Measurements from ENCODE around the gene TMEM120B. TPM values are rescaled to one million over a fixed set of nuclear protein-coding genes. Genes with fewer than 3 reads are reported as not detected.
A peak's percentile ranks its signal among the peaks of the same experiment; 100 is the strongest.

TMEM120B gene
- total and polyA plus RNA-seq, 2 of the 13 experiments (the other 11 are each of a cell fraction or from before 2014, with no cell fraction given): 7.1 to 12.9 TPM

DNA sequence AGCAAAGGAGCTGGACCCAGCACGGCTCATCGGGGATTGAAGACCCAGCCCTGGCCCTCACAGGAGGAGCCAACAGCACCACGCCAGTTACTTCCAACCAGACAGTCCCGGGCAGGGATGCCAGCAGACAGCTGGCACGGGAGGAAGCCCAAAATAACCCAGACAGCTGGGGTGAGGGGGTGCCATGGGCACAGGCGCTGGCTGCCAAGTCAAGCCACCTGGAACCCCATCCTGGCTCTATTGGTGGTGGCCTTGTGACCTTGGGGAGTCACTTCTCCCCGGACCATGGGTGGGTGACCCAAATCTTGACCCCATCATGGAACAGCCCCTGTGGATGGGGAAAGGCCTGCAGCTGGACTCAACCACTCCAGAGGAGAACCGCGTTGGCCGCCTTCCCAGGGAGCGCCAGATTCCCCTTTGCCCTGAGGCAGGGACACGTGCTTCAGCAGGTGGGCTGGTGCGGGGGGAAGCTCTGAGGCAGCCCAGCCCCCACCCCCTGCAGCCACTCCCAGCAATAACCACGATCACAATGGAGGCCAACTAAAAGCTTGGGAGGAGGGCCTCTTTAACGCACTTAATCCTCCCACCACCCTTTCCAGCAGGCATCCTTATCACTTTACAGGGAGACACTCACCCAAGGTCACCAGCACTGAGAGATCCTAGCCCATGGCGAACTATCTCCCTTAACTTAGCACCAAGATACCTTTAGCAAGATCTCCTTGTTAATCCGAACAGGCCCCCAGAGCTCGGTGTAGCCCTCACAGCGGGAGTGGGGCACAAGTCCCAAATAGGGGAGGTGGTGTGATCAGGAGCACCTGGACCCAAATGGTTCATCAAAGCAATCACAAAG, 85.6 kb downstream of the TMEM120B start (continued):
- TF ChIP-seq CHD2 (IDR thresholded peaks at IDR 0.05; ENCODE audit: low read depth, low read length): no peak
- 0 out of 2 replicates have a peak, but pooled peaks have one; percentile 8 for TF ChIP-seq ATF7-NPFF (CRISPR knock-in tag; IDR thresholded peaks at IDR 0.05; ENCODE audit: low read depth)
- no peak for TF ChIP-seq ZNF562 (CRISPR knock-in tag; IDR thresholded peaks at IDR 0.05; ENCODE audit: borderline replicate concordance)
- TF ChIP-seq, protein P1, sequence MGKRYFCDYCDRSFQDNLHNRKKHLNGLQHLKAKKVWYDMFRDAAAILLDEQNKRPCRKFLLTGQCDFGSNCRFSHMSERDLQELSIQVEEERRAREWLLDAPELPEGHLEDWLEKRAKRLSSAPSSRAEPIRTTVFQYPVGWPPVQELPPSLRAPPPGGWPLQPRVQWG (CRISPR knock-in tag; IDR thresholded peaks at IDR 0.05; ENCODE audit: borderline replicate concordance, low read depth): no peak
- TF ChIP-seq ZNF775 (CRISPR knock-in tag; IDR thresholded peaks at IDR 0.05; ENCODE audit: borderline replicate concordance): no peak
- TF ChIP-seq, protein P2, sequence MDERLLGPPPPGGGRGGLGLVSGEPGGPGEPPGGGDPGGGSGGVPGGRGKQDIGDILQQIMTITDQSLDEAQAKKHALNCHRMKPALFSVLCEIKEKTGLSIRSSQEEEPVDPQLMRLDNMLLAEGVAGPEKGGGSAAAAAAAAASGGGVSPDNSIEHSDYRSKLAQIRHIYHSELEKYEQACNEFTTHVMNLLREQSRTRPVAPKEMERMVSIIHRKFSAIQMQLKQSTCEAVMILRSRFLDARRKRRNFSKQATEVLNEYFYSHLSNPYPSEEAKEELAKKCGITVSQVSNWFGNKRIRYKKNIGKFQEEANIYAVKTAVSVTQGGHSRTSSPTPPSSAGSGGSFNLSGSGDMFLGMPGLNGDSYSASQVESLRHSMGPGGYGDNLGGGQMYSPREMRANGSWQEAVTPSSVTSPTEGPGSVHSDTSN (CRISPR knock-in tag; IDR thresholded peaks at IDR 0.05): no peak
- TF ChIP-seq NAIF1 (CRISPR knock-in tag; IDR thresholded peaks at IDR 0.05; ENCODE audit: borderline replicate concordance): no peak
- TF ChIP-seq EEA1 (CRISPR knock-in tag; IDR thresholded peaks at IDR 0.05; ENCODE audit: borderline replicate concordance): no peak
- no peak for TF ChIP-seq IKZF1 (IDR thresholded peaks at IDR 0.05)
- no peak for TF ChIP-seq RBAK (CRISPR knock-in tag; IDR thresholded peaks at IDR 0.05)
- TF ChIP-seq PITX1 (CRISPR knock-in tag; IDR thresholded peaks at IDR 0.05): peak; percentile 68
- TF ChIP-seq ZNF550 (CRISPR knock-in tag; IDR thresholded peaks at IDR 0.05; ENCODE audit: borderline replicate concordance): no peak
- 0 out of 2 replicates have a peak, but pooled peaks have one; percentile 42 for TF ChIP-seq MED1 (CRISPR knock-in tag; IDR thresholded peaks at IDR 0.05)
- TF ChIP-seq THAP11 (CRISPR knock-in tag; IDR thresholded peaks at IDR 0.05): 0 out of 2 replicates have a peak, but pooled peaks have one; percentile 19
- no peak for TF ChIP-seq DR1 (CRISPR knock-in tag; IDR thresholded peaks at IDR 0.05)
- TF ChIP-seq SMARCE1 (IDR thresholded peaks at IDR 0.05; ENCODE audit: borderline replicate concordance): no peak
- TF ChIP-seq TEAD3 (CRISPR knock-in tag; optimal IDR thresholded peaks at IDR 0.05; ENCODE audit: borderline replicate concordance): peak; percentile 52
- no peak for TF ChIP-seq ZNF530 (CRISPR knock-in tag; IDR thresholded peaks at IDR 0.05; ENCODE audit: low read depth)
- no peak for TF ChIP-seq ZNF17 (CRISPR knock-in tag; IDR thresholded peaks at IDR 0.05)
- TF ChIP-seq ZFY (CRISPR knock-in tag; IDR thresholded peaks at IDR 0.05): peak; percentile 55; the same call in 1 of the 2 replicates
- TF ChIP-seq MXD4 (CRISPR knock-in tag; IDR thresholded peaks at IDR 0.05): no peak; the same call in 1 of the 2 replicates
- TF ChIP-seq, protein P3, sequence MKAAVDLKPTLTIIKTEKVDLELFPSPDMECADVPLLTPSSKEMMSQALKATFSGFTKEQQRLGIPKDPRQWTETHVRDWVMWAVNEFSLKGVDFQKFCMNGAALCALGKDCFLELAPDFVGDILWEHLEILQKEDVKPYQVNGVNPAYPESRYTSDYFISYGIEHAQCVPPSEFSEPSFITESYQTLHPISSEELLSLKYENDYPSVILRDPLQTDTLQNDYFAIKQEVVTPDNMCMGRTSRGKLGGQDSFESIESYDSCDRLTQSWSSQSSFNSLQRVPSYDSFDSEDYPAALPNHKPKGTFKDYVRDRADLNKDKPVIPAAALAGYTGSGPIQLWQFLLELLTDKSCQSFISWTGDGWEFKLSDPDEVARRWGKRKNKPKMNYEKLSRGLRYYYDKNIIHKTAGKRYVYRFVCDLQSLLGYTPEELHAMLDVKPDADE (CRISPR knock-in tag; IDR thresholded peaks at IDR 0.05): no peak
- TF ChIP-seq, protein P4, sequence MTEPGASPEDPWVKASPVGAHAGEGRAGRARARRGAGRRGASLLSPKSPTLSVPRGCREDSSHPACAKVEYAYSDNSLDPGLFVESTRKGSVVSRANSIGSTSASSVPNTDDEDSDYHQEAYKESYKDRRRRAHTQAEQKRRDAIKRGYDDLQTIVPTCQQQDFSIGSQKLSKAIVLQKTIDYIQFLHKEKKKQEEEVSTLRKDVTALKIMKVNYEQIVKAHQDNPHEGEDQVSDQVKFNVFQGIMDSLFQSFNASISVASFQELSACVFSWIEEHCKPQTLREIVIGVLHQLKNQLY (CRISPR knock-in tag; IDR thresholded peaks at IDR 0.05): peak; percentile 34; the same call in 1 of the 2 replicates
- no peak for TF ChIP-seq SIN3B (IDR thresholded peaks at IDR 0.05; ENCODE audit: low read length)
- TF ChIP-seq, protein P5, sequence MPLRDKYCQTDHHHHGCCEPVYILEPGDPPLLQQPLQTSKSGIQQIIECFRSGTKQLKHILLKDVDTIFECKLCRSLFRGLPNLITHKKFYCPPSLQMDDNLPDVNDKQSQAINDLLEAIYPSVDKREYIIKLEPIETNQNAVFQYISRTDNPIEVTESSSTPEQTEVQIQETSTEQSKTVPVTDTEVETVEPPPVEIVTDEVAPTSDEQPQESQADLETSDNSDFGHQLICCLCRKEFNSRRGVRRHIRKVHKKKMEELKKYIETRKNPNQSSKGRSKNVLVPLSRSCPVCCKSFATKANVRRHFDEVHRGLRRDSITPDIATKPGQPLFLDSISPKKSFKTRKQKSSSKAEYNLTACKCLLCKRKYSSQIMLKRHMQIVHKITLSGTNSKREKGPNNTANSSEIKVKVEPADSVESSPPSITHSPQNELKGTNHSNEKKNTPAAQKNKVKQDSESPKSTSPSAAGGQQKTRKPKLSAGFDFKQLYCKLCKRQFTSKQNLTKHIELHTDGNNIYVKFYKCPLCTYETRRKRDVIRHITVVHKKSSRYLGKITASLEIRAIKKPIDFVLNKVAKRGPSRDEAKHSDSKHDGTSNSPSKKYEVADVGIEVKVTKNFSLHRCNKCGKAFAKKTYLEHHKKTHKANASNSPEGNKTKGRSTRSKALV (CRISPR knock-in tag; IDR thresholded peaks at IDR 0.05): no peak
